KMS-11 (cell line): ENCODE data around the gene IMMP2L.

ENCODE experiments used
- H2AFZ ChIP-seq: fragments of 200-600 bp; sonication (generic); 2 replicates; pipeline ENCODE4 v1.6.1; 2016; ENCODE audit warnings: antibody characterized with exemption, mixed run types, low read depth
- H3K27ac ChIP-seq: fragments of 200-600 bp; sonication (generic); 2 replicates; pipeline ENCODE4 v1.6.1; 2016; ENCODE audit warnings: mild to moderate bottlenecking, mixed run types
- H3K27me3 ChIP-seq: fragments of 200-600 bp; sonication (generic); 2 replicates; pipeline ENCODE4 v1.6.1; 2017; ENCODE audit warnings: mild to moderate bottlenecking, low read depth, mixed run types, moderate library complexity; ENCODE audit not compliant: insufficient read depth
- H3K36me3 ChIP-seq: fragments of 200-600 bp; sonication (generic); 2 replicates; pipeline ENCODE4 v1.6.1; 2017; ENCODE audit warnings: mild to moderate bottlenecking, mixed run types; ENCODE audit not compliant: insufficient read depth
- H3K4me1 ChIP-seq: fragments of 200-600 bp; sonication (generic); 2 replicates; pipeline ENCODE4 v1.6.1; 2016; ENCODE audit warnings: mild to moderate bottlenecking, low read depth, mixed run types; ENCODE audit not compliant: poor library complexity, severe bottlenecking
- H3K4me2 ChIP-seq: fragments of 200-600 bp; sonication (generic); 2 replicates; pipeline ENCODE4 v1.7.0; 2016; ENCODE audit warnings: mild to moderate bottlenecking, mixed run types
- H3K4me3 ChIP-seq: fragments of 200-600 bp; sonication (generic); IDR thresholded peaks from 2 replicates; pipeline ENCODE4 v1.6.1; 2017; ENCODE audit warnings: low read depth, low read length, mixed read lengths; ENCODE audit not compliant: insufficient read depth
- H3K79me2 ChIP-seq: fragments of 200-600 bp; sonication (generic); 2 replicates; pipeline ENCODE4 v1.6.1; 2016; ENCODE audit warnings: low read depth, mixed run types; ENCODE audit not compliant: insufficient read depth
- H3K9ac ChIP-seq: fragments of 200-600 bp; sonication (generic); 2 replicates; pipeline ENCODE4 v1.6.1; 2016; ENCODE audit warnings: mild to moderate bottlenecking, mixed run types
- H4K20me1 ChIP-seq: fragments of 200-600 bp; sonication (generic); 2 replicates; pipeline ENCODE4 v1.6.1; 2016; ENCODE audit warnings: mild to moderate bottlenecking, mixed run types; ENCODE audit not compliant: insufficient read depth
- CTCF ChIP-seq: fragments of 200-600 bp; sonication (generic); conservative IDR thresholded peaks from 2 replicates; pipeline ENCODE4 v1.6.1; 2017; ENCODE audit warnings: low read depth, mild to moderate bottlenecking, antibody characterized with exemption, low read length, moderate library complexity, mixed read lengths

The IMMP2L gene

GRCh38 chr7:111012799-111013675 lies 549.3 kb downstream of the IMMP2L start:
- Histone ChIP-seq H3K27ac (peak overlapping the region; percentile 3; the same call in 1 of the 2 replicates), H3K4me2 (peak overlapping the region; percentile 61), H3K4me1 (peaks cover 26% of the 10 kb centered on the region), H3K79me2 (no peaks in the 10 kb centered on the region), H3K4me3 (no peak overlapping the region), H3K27me3 (no peaks in the 10 kb centered on the region), H3K36me3 (no peaks in the 10 kb centered on the region), H3K9ac (no peak overlapping the region), H2AFZ (no peak overlapping the region), H4K20me1 (no peaks in the 10 kb centered on the region)
- no peak for TF ChIP-seq CTCF

- no peaks in the 10 kb centered on the region for H3K36me3 ChIP-seq
- no peaks in the 10 kb centered on the region for H4K20me1 ChIP-seq
Observed at GRCh38 chr7:111012149-111012548, 550.1 kb downstream of the IMMP2L start.

GRCh38 chr7:111011520-111011919 lies 550.8 kb downstream of the IMMP2L start:
- no peak overlapping the region for H3K9ac ChIP-seq
- H3K27ac ChIP-seq, result no peak overlapping the region
- H3K4me2 ChIP-seq, result no peak overlapping the region
- no peaks in the 10 kb centered on the region for H3K27me3 ChIP-seq
- H2AFZ ChIP-seq, result no peak overlapping the region
- no peaks in the 10 kb centered on the region for H3K36me3 ChIP-seq
- H3K4me3 ChIP-seq, result no peak overlapping the region
- no peaks in the 10 kb centered on the region for H4K20me1 ChIP-seq
- no peak for TF ChIP-seq CTCF
- no peaks in the 10 kb centered on the region for H3K79me2 ChIP-seq
- H3K4me1 ChIP-seq, result peaks cover 26% of the 10 kb centered on the region

More at GRCh38 chr7:111012149-111012548, 550.1 kb downstream of the IMMP2L start:
- H3K4me1 ChIP-seq, result peaks cover 26% of the 10 kb centered on the region
- no peak for TF ChIP-seq CTCF
- no peak overlapping the region for H3K9ac ChIP-seq
- no peaks in the 10 kb centered on the region for H3K79me2 ChIP-seq
- no peak overlapping the region for H2AFZ ChIP-seq
- no peaks in the 10 kb centered on the region for H3K27me3 ChIP-seq
- no peak overlapping the region for H3K4me3 ChIP-seq
- H3K4me2 ChIP-seq, result no peak overlapping the region
- H3K27ac ChIP-seq, result no peak overlapping the region

- Histone ChIP-seq H3K4me2 (no peak overlapping the region), H3K27me3 (no peaks in the 10 kb centered on the region), H3K79me2 (no peaks in the 10 kb centered on the region), H4K20me1 (no peaks in the 10 kb centered on the region), H3K4me3 (no peak overlapping the region), H2AFZ (no peak overlapping the region), H3K36me3 (no peaks in the 10 kb centered on the region), H3K4me1 (peaks cover 26% of the 10 kb centered on the region), H3K9ac (no peak overlapping the region), H3K27ac (no peak overlapping the region)
- no peak for TF ChIP-seq CTCF
Observed at GRCh38 chr7:111010798-111011197, 551.5 kb downstream of the IMMP2L start.
